Spleen (tissue), 11 donors: ENCODE data around the gene CDH13. TPM values are rescaled to one million over a fixed set of nuclear protein-coding genes. Genes with fewer than 3 reads are reported as not detected.

ENCODE experiments used
- DNase-seq: peaks from one replicate; pipeline ENCODE4 v3.0.0-alpha.2; 2020
- H3K27ac ChIP-seq, 8 donors: fragments of 200-600 bp; sonication (generic) in 7 of 8; 1 replicate in 4 of 8; 2 replicates in 4 of 8; pipeline versions ENCODE4 v1.5.0 to v1.8.0; 2016 to 2021; ENCODE audit warnings: inconsistent platforms in 4 of 8, mild to moderate bottlenecking in 4 of 8, moderate library complexity in 1 of 8
- H3K27me3 ChIP-seq, 7 donors: fragments of 200-600 bp; sonication (generic) in 6 of 7; replicated peaks in 1 of 7; 1 replicate in 4 of 7; 2 replicates in 3 of 7; pipeline versions ENCODE4 v1.5.0 to v1.8.0; 2016 to 2021; ENCODE audit warnings: inconsistent platforms in 3 of 7, mild to moderate bottlenecking in 1 of 7
- H3K36me3 ChIP-seq, 6 donors: fragments of 200-600 bp; sonication (generic) in 5 of 6; 1 replicate in 4 of 6; 2 replicates in 2 of 6; pipeline versions ENCODE4 v1.5.0 to v1.8.0; 2016 to 2021; ENCODE audit warnings: inconsistent platforms in 2 of 6
- H3K4me1 ChIP-seq, 6 donors: fragments of 200-600 bp; sonication (generic) in 5 of 6; 1 replicate in 3 of 6; 2 replicates in 3 of 6; pipeline versions ENCODE4 v1.5.0 to v1.8.0; 2016 to 2021; ENCODE audit warnings: inconsistent platforms in 3 of 6
- H3K4me3 ChIP-seq, 8 donors: fragments of 200-600 bp; sonication (generic) in 7 of 8; 1 replicate in 4 of 8; 2 replicates in 4 of 8; pipeline versions ENCODE4 v1.5.0 to v1.8.0; 2016 to 2021; ENCODE audit warnings: inconsistent platforms in 4 of 8, mild to moderate bottlenecking in 4 of 8, moderate library complexity in 2 of 8
- H3K9me3 ChIP-seq, 8 donors: fragments of 200-600 bp; sonication (generic) in 7 of 8; 1 replicate in 4 of 8; 2 replicates in 4 of 8; pipeline versions ENCODE4 v1.5.0 to v1.8.0; 2016 to 2021; ENCODE audit warnings: inconsistent platforms in 4 of 8
- POLR2A ChIP-seq, 3 donors: fragments of 450-650 bp; IDR thresholded peaks; one replicate each; pipeline ENCODE4 v1.5.1; 2017; ENCODE audit warnings: antibody characterized with exemption in 3 of 3, mild to moderate bottlenecking in 1 of 3
- POLR2AphosphoS5 ChIP-seq, 3 donors: sonication (generic); formaldehyde crosslinking; IDR thresholded peaks; one replicate each; pipeline ENCODE4 v1.5.1; 2017; ENCODE audit warnings: antibody characterized with exemption in 3 of 3
- WGBS, 5 donors: extraction: QIAGEN DNeasy Blood & Tissue Kit in 3 of 5; methylation state at CpG; one replicate each; pipeline versions ENCODE4 v1.1.5 to v1.1.7; 2013 to 2018; 5-methylcytosine and 5-hydroxymethylcytosine counted together
- intact Hi-C: fragments of 100-400 bp; cut with DNase I; formaldehyde crosslinking; loops from one replicate; pipeline ENCODE4 v1.15.0; 2023; ENCODE audit warnings: low total_unique reads
- polyA plus RNA-seq, 3 donors: library from polyadenylated mRNA; stranded (reverse); fragments of 200-250 nt; gene quantifications; one replicate each; pipeline ENCODE4 v1.2.1, GENCODE V29; 2013
- total RNA-seq, 7 donors: library from RNA; depleted of rRNA in 3 of 7; stranded (reverse); fragments of >200 nt in 3 of 7; fragmentation: NEBNext Ultra II Directional in 4 of 7; extraction: Animal tissue kit (Norgen Biotek cat#: 25700) in 4 of 7; gene quantifications; one replicate each; pipeline versions ENCODE4 v1.1.0 to v1.2.1, GENCODE V29; 2016 to 2021
- TF ChIP-seq, protein P1 (sequence below), 11 experiments: fragments of 200-600 bp in 7 of 11; fragments of 450-650 bp in 4 of 11; sonication (generic) in 4 of 11; IDR thresholded peaks in 8 of 11; conservative IDR thresholded peaks in 3 of 11; 1 replicate in 7 of 11; 2 replicates in 4 of 11; pipeline versions ENCODE4 v1.4.0 to v1.8.0; 2016 to 2021; ENCODE audit warnings: antibody characterized with exemption in 11 of 11, inconsistent platforms in 4 of 11, mild to moderate bottlenecking in 1 of 11
- donor health status: healthy with polysubstance abuse.
- donor health status: DM: no; HTN: no; CAD: no; lungs with moderate emphysema.
- donor health status: DM: no; HTN: no; CAD: no.
- donor health status: Bipolar disorder and iron deficiency.
- donor health status: healthy.
- donor health status: DM: no; HTN: no; CAD: no.
- donor health status: DM: yes; HTN: yes; CAD: no.

Gene CDH13
- total and polyA plus RNA-seq, 10 donors, result 0.13 to 4.6 (median 1.1) TPM

DNA sequence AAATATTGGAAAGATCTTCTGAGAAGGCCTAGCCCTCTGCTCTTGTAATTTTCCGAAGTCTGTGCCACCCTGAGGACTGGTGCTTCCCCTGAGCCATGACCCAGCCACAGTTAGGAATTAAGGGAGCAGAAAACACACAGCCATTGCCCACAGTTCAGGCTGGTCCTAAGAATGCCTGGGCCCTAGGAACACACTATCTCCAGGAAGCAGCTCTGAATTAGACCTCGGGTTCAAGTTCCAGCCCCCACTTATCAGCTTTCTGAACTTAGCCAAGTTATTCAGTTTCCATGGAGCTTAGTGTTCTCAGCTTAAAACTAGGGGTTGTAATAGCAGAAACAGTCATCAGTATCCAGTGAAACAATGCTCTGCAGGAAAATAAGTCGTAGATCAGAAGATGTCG lies 56.0 kb downstream of the CDH13 start:
- intact Hi-C loops, result no loop called here
- Histone ChIP-seq H3K4me1 (no peaks in the 10 kb centered on the region), H3K27ac (no peak overlapping the region), H3K36me3 (no peaks in the 10 kb centered on the region), H3K4me3 (no peak overlapping the region), H3K27me3 (peaks cover 0 to 11% (median 0%) of the 10 kb centered on the region in 7 donors), H3K9me3 (no peaks in the 10 kb centered on the region)
- TF ChIP-seq, protein P1, sequence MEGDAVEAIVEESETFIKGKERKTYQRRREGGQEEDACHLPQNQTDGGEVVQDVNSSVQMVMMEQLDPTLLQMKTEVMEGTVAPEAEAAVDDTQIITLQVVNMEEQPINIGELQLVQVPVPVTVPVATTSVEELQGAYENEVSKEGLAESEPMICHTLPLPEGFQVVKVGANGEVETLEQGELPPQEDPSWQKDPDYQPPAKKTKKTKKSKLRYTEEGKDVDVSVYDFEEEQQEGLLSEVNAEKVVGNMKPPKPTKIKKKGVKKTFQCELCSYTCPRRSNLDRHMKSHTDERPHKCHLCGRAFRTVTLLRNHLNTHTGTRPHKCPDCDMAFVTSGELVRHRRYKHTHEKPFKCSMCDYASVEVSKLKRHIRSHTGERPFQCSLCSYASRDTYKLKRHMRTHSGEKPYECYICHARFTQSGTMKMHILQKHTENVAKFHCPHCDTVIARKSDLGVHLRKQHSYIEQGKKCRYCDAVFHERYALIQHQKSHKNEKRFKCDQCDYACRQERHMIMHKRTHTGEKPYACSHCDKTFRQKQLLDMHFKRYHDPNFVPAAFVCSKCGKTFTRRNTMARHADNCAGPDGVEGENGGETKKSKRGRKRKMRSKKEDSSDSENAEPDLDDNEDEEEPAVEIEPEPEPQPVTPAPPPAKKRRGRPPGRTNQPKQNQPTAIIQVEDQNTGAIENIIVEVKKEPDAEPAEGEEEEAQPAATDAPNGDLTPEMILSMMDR (IDR thresholded peaks at IDR 0.05 in 8 of 11, conservative IDR thresholded peaks at IDR 0.05 in 3 of 11), result no peak
- TF ChIP-seq POLR2AphosphoS5 (IDR thresholded peaks at IDR 0.05) (no peak), POLR2A (IDR thresholded peaks at IDR 0.05) (no peak)
- 55 to 67% (median 59%) methylated on average over 4 of the region's 4 CpGs for WGBS, 5 donors
- no peak for DNase-seq

GRCh38 chr16:82684256-82684655 lies 57.5 kb downstream of the CDH13 start:
- no peak overlapping the region for H3K27ac ChIP-seq
- H3K27me3 ChIP-seq, result peaks cover 0 to 11% (median 0%) of the 10 kb centered on the region in 7 donors
- no peaks in the 10 kb centered on the region for H3K36me3 ChIP-seq
- H3K4me1 ChIP-seq, result no peaks in the 10 kb centered on the region
- WGBS, 5 donors, result 87 to 98% (median 88%) methylated on average over 2 of the region's 2 CpGs
- H3K9me3 ChIP-seq, result no peaks in the 10 kb centered on the region
- no peak for TF ChIP-seq POLR2A (IDR thresholded peaks at IDR 0.05)
- intact Hi-C loops, result no loop called here
- no peak overlapping the region for H3K4me3 ChIP-seq
- DNase-seq, result no peak

GRCh38 chr16:82685526-82685925 lies 58.8 kb downstream of the CDH13 start:
- intact Hi-C loops, result no loop called here
- Histone ChIP-seq H3K27me3 (peaks cover 0 to 11% (median 0%) of the 10 kb centered on the region in 7 donors), H3K4me3 (no peak overlapping the region), H3K9me3 (no peaks in the 10 kb centered on the region), H3K4me1 (no peaks in the 10 kb centered on the region), H3K36me3 (no peaks in the 10 kb centered on the region), H3K27ac (no peak overlapping the region)
- no peak for DNase-seq
- 84 to 89% (median 86%) methylated on average over 4 of the region's 4 CpGs for WGBS, 5 donors
- no peak for TF ChIP-seq POLR2AphosphoS5 (IDR thresholded peaks at IDR 0.05)
- TF ChIP-seq, protein P1 (IDR thresholded peaks at IDR 0.05 in 8 of 11, conservative IDR thresholded peaks at IDR 0.05 in 3 of 11), result no peak
- TF ChIP-seq POLR2A (IDR thresholded peaks at IDR 0.05), result no peak

DNA sequence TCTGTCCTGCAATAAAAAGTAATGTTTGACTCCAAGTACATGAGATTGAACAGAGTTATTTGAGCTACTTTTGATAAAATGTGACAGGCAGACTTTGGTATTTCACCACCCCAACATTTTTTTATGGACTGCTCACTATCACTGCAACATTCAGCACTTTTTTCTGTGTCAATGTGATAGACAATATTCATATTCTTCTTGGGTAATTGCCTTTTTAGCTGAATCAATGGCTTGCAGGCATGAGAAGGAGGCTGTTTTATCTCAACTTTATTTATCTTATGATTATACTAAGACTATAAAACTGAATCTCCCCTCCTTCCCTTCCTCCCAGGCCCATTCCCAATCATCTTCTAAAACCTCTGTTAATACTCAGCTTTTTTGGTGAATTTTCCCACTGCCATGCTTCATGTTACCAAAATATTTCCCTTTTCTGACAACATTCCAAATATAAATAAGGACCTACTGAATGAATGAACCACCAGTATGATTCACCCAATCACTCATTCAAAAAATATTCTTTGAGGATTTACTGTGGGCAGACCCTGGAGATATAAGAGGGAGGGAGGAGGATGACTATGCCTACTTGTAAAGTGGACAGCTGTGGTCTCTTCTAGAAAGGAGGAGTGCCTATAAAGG lies 67.6 kb downstream of the CDH13 start:
- H3K4me3 ChIP-seq, result no peak overlapping the region
- TF ChIP-seq POLR2A (IDR thresholded peaks at IDR 0.05) (no peak), POLR2AphosphoS5 (IDR thresholded peaks at IDR 0.05) (no peak)
- TF ChIP-seq, protein P1 (IDR thresholded peaks at IDR 0.05 in 8 of 11, conservative IDR thresholded peaks at IDR 0.05 in 3 of 11), result no peak
- H3K9me3 ChIP-seq, result no peaks in the 10 kb centered on the region
- H3K27me3 ChIP-seq, result peaks cover 0 to 5% (median 0%) of the 10 kb centered on the region in 7 donors
- H3K4me1 ChIP-seq, result no peaks in the 10 kb centered on the region
- H3K36me3 ChIP-seq, result no peaks in the 10 kb centered on the region
- DNase-seq, result no peak
- intact Hi-C loops, result no loop called here
- H3K27ac ChIP-seq, result no peak overlapping the region
